Uterus (tissue), 4 donors: ENCODE measurements around the gene C9orf50. TPM values are rescaled to one million over a fixed set of nuclear protein-coding genes. Genes with fewer than 3 reads are reported as not detected.

ENCODE experiments used
- DNase-seq, 2 donors: peaks; one replicate each; pipeline ENCODE4 v3.0.0-alpha.2; 2019 to 2020
- H3K27ac ChIP-seq, 2 donors: fragments of 200-600 bp; sonication (generic); 1 replicate in 1 of 2; 2 replicates in 1 of 2; pipeline ENCODE4 v1.5.1; 2016 to 2018
- H3K27me3 ChIP-seq, 2 donors: fragments of 200-600 bp; sonication (generic); one replicate each; pipeline ENCODE4 v1.5.1; 2018 to 2019; ENCODE audit warnings: control low read depth in 1 of 2
- H3K36me3 ChIP-seq, 2 donors: fragments of 200-600 bp; sonication (generic); one replicate each; pipeline ENCODE4 v1.5.1; 2019; ENCODE audit warnings: control low read depth in 1 of 2
- H3K4me1 ChIP-seq, 2 donors: fragments of 200-600 bp; sonication (generic); one replicate each; pipeline ENCODE4 v1.5.1; 2018 to 2019; ENCODE audit warnings: control low read depth in 1 of 2
- H3K4me3 ChIP-seq, 2 donors: fragments of 200-600 bp; sonication (generic); 1 replicate in 1 of 2; 2 replicates in 1 of 2; pipeline ENCODE4 v1.5.1; 2018 to 2019; ENCODE audit warnings: mild to moderate bottlenecking in 1 of 2
- H3K9me3 ChIP-seq, 2 donors: fragments of 200-600 bp; sonication (generic); one replicate each; pipeline ENCODE4 v1.5.1; 2019; ENCODE audit warnings: control low read depth in 1 of 2
- CTCF ChIP-seq, 4 experiments: fragments of 200-600 bp in 2 of 4; fragments of 450-650 bp in 2 of 4; sonication (generic) in 2 of 4; IDR thresholded peaks; one replicate each; pipeline ENCODE4 v1.5.1; 2016 to 2019; ENCODE audit warnings: antibody characterized with exemption in 4 of 4, mild to moderate bottlenecking in 2 of 4, moderate library complexity in 1 of 4
- POLR2A ChIP-seq, 2 donors: fragments of 450-650 bp; IDR thresholded peaks; one replicate each; pipeline ENCODE4 v1.6.1; 2016; ENCODE audit warnings: antibody characterized with exemption in 2 of 2, mild to moderate bottlenecking in 1 of 2, moderate library complexity in 1 of 2
- intact Hi-C: fragments of 100-400 bp; cut with DNase I; formaldehyde crosslinking; loops from one replicate; pipeline ENCODE4 v1.15.1; 2023; ENCODE audit warnings: low total_unique reads
- total RNA-seq, 4 donors: library from RNA; depleted of rRNA in 3 of 4; stranded (reverse); fragments of >200 nt in 3 of 4; gene quantifications; one replicate each; pipeline versions ENCODE4 v1.1.0 to v1.2.4, GENCODE V29; 2014 to 2023
- donor health status: DM: yes; HTN: yes; CAD: no.

Gene C9orf50
- total RNA-seq, 4 donors from 2014 or later: 0.35 TPM; not detected in 3

GRCh38 chr9:129609486-129610212 is 11.3 kb downstream of the C9orf50 start:
- H3K4me1 ChIP-seq: peaks cover 0 to 12% of the 10 kb centered on the region in 2 donors
- peak; percentile 62 to 65 for DNase-seq
- H3K36me3 ChIP-seq: no peaks in the 10 kb centered on the region
- H3K4me3 ChIP-seq: peak overlapping the region; percentile 34 to 58
- peak overlapping the region; percentile 89 to 90 for H3K27ac ChIP-seq
- H3K27me3 ChIP-seq: no peaks in the 10 kb centered on the region
- intact Hi-C loops: loop anchor here (5.0 kb wide), 3 partner anchors 107 to 472 kb away; no protein-coding TSS in a partner anchor
- H3K9me3 ChIP-seq: no peaks in the 10 kb centered on the region
- TF ChIP-seq CTCF (IDR thresholded peaks at IDR 0.05): no peak
- no peak for TF ChIP-seq POLR2A (IDR thresholded peaks at IDR 0.05)

GRCh38 chr9:129608561-129609481 is 12.1 kb downstream of the C9orf50 start:
- intact Hi-C loops: loop anchor here (5.0 kb wide), 2 partner anchors 107 to 437 kb away; no protein-coding TSS in a partner anchor
- Histone ChIP-seq H3K36me3 (no peaks in the 10 kb centered on the region), H3K27me3 (no peaks in the 10 kb centered on the region), H3K9me3 (no peaks in the 10 kb centered on the region), H3K27ac (peak overlapping the region; percentile 89 to 90), H3K4me3 (no peak overlapping the region), H3K4me1 (peaks cover 0 to 12% of the 10 kb centered on the region in 2 donors)
- DNase-seq: no peak
- TF ChIP-seq POLR2A (IDR thresholded peaks at IDR 0.05): no peak
- no peak for TF ChIP-seq CTCF (IDR thresholded peaks at IDR 0.05)

- no peaks in the 10 kb centered on the region for H3K27me3 ChIP-seq
- DNase-seq: no peak
- TF ChIP-seq CTCF (IDR thresholded peaks at IDR 0.05): no peak
- TF ChIP-seq POLR2A (IDR thresholded peaks at IDR 0.05): no peak
- H3K4me1 ChIP-seq: peaks cover 0 to 12% of the 10 kb centered on the region in 2 donors
- no peak overlapping the region for H3K4me3 ChIP-seq
- H3K9me3 ChIP-seq: no peaks in the 10 kb centered on the region
- H3K27ac ChIP-seq: peak overlapping the region; percentile 89 to 90
- intact Hi-C loops: loop anchor here (5.0 kb wide), 2 partner anchors 105 to 435 kb away; no protein-coding TSS in a partner anchor
- H3K36me3 ChIP-seq: no peaks in the 10 kb centered on the region
Measured at GRCh38 chr9:129607027-129607387, 13.9 kb downstream of the C9orf50 start.

- intact Hi-C loops: loop anchor here (5.0 kb wide), 2 partner anchors 104 to 434 kb away; no protein-coding TSS in a partner anchor
- H3K9me3 ChIP-seq: no peaks in the 10 kb centered on the region
- TF ChIP-seq CTCF (IDR thresholded peaks at IDR 0.05): no peak
- TF ChIP-seq POLR2A (IDR thresholded peaks at IDR 0.05): no peak
- H3K4me3 ChIP-seq: no peak overlapping the region
- H3K27me3 ChIP-seq: no peaks in the 10 kb centered on the region
- DNase-seq: peak in 1 of 2 donors; percentile 41
- peak overlapping the region; percentile 89 to 90 for H3K27ac ChIP-seq
- H3K4me1 ChIP-seq: peaks cover 0 to 12% of the 10 kb centered on the region in 2 donors
- H3K36me3 ChIP-seq: no peaks in the 10 kb centered on the region
Measured at GRCh38 chr9:129606161-129607026, 14.5 kb downstream of the C9orf50 start.
